Kidney (tissue), 14 donors: Measurements from ENCODE around the gene STUB1. TPM values are rescaled to one million over a fixed set of nuclear protein-coding genes. Genes with fewer than 3 reads are reported as not detected.

Experiments
- DNase-seq, 5 donors: peaks; one replicate each; pipeline ENCODE4 v3.0.0-alpha.2; 2013 to 2020
- FAIRE-seq: peaks from 2 replicates; lab custom pipeline; 2012; peaks lifted over from hg19 to GRCh38; lab: Jason Lieb, UNC
- H3K27ac ChIP-seq, 2 donors: one replicate each; pipeline ENCODE4 v1.7.0; 2013; ENCODE audit warnings: low read depth in 2 of 2, low read length in 2 of 2, inconsistent platforms in 1 of 2
- H3K27me3 ChIP-seq: one replicate; pipeline ENCODE4 v1.7.1; 2013; ENCODE audit warnings: low read length, inconsistent platforms; ENCODE audit not compliant: control insufficient read depth, insufficient read depth
- H3K36me3 ChIP-seq, 3 donors: one replicate each; pipeline versions ENCODE4 v1.7.0 to v1.7.1; 2013; ENCODE audit warnings: low read length in 3 of 3, control low read depth in 1 of 3, inconsistent platforms in 1 of 3; ENCODE audit not compliant: insufficient read depth in 3 of 3, control insufficient read depth in 2 of 3
- H3K4me1 ChIP-seq, 3 donors: one replicate each; pipeline versions ENCODE4 v1.7.0 to v1.7.1; 2013; ENCODE audit warnings: low read length in 3 of 3, inconsistent platforms in 1 of 3, low read depth in 1 of 3; ENCODE audit not compliant: control insufficient read depth in 2 of 3, insufficient read depth in 2 of 3
- H3K4me3 ChIP-seq, 3 donors: one replicate each; pipeline versions ENCODE4 v1.7.0 to v1.8.1; 2013; ENCODE audit warnings: low read length in 3 of 3, control low read depth in 1 of 3, inconsistent platforms in 1 of 3
- H3K9ac ChIP-seq, 3 donors: one replicate each; pipeline versions ENCODE4 v1.7.0 to v1.7.1; 2013; ENCODE audit warnings: low read length in 3 of 3, control low read depth in 1 of 3, inconsistent platforms in 1 of 3
- H3K9me3 ChIP-seq, 3 donors: one replicate each; pipeline versions ENCODE4 v1.7.0 to v1.7.1; 2013; ENCODE audit warnings: low read length in 3 of 3, control low read depth in 1 of 3, inconsistent platforms in 1 of 3; ENCODE audit not compliant: control insufficient read depth in 2 of 3, insufficient read depth in 1 of 3
- CTCF ChIP-seq: IDR thresholded peaks from 3 replicates; pipeline ENCODE4 v1.5.1; 2012; ENCODE audit warnings: mild to moderate bottlenecking, moderate library complexity, borderline replicate concordance; ENCODE audit not compliant: insufficient read depth; ENCODE audit errors: extremely low read depth
- intact Hi-C: fragments of 100-400 bp; cut with DNase I; formaldehyde crosslinking; loops from one replicate; pipeline ENCODE4 v1.11.1; 2022
- polyA plus RNA-seq: library from polyadenylated mRNA; stranded (reverse); fragments of 350-450 nt; fragmentation: Illumina TruSeq; extraction: RNeasy Lipid Tissue Mini Kit (QIAGEN cat#74804); gene quantifications from one replicate; pipeline ENCODE4 v1.2.3, GENCODE V29; 2014; ENCODE audit warnings: low read depth, low replicate concordance; ENCODE audit not compliant: insufficient read depth
- total RNA-seq: library from RNA; stranded (reverse); fragmentation: NEBNext Ultra II Directional; extraction: Animal tissue kit (Norgen Biotek cat#: 25700); gene quantifications from one replicate; pipeline ENCODE4 v1.2.1, GENCODE V29; 2021
- donor health status: control.
- donor health status: control.
- donor health status: control.
- donor health status: control.
- donor health status: control.
- donor health status: DM: yes; HTN: yes; CAD: no.
- donor health status: Normal renal cell carcinoma (clear cell type).

STUB1 gene
- total and polyA plus RNA-seq, 2 donors from 2014 or later: 92.9 to 218 TPM

GRCh38 chr16:726438-727290 is 46.5 kb downstream of the STUB1 start, which contains the start of the genes CCDC78 and HAGHL:
Gene CCDC78 (minus strand): TSS chr16:726443. CDS start chr16:726367, 76 bp downstream.
Gene HAGHL (plus strand): TSS chr16:727106. CDS start chr16:727510, 404 bp downstream.
- Histone ChIP-seq H3K4me3 (peak within 1 kb of the TSS in 2 of 3 donors; percentile 29 to 43), H3K9ac (peak within 1 kb of the TSS in 1 of 3 donors; percentile 19), H3K27ac (no peak within 1 kb of the TSS), H3K27me3 (no peaks in the 10 kb centered on the region), H3K36me3 (no peaks in the 10 kb centered on the region), H3K9me3 (no peaks in the 10 kb centered on the region), H3K4me1 (peaks cover 0 to 13% (median 0%) of the 10 kb centered on the region in 3 donors)
- no peak for TF ChIP-seq CTCF
- peak in 4 of 5 donors; percentile 62 to 91 (median 76) for DNase-seq
- intact Hi-C loops: no loop called here
- FAIRE-seq: no peak

GRCh38 chr16:727291-727977 is 47.2 kb downstream of the STUB1 start:
- no peak for TF ChIP-seq CTCF
- H3K4me1 ChIP-seq: peaks cover 0 to 10% (median 0%) of the 10 kb centered on the region in 3 donors
- intact Hi-C loops: no loop called here
- peak overlapping the region in 1 of 3 donors; percentile 19 for H3K9ac ChIP-seq
- peak overlapping the region in 2 of 3 donors; percentile 29 to 43 for H3K4me3 ChIP-seq
- no peaks in the 10 kb centered on the region for H3K27me3 ChIP-seq
- H3K27ac ChIP-seq: no peak overlapping the region
- no peaks in the 10 kb centered on the region for H3K9me3 ChIP-seq
- no peak for FAIRE-seq
- DNase-seq: peak in 2 of 5 donors; percentile 79 to 83
- no peaks in the 10 kb centered on the region for H3K36me3 ChIP-seq

- DNase-seq (peak; percentile 68 to 93 (median 75)), FAIRE-seq (no peak)
- H3K27me3 ChIP-seq: no peaks in the 10 kb centered on the region
- peaks cover 0 to 10% (median 0%) of the 10 kb centered on the region in 3 donors for H3K4me1 ChIP-seq
- H3K9ac ChIP-seq: no peak overlapping the region
- intact Hi-C loops: no loop called here
- H3K27ac ChIP-seq: no peak overlapping the region
- H3K9me3 ChIP-seq: no peaks in the 10 kb centered on the region
- no peak for TF ChIP-seq CTCF
- H3K4me3 ChIP-seq: no peak overlapping the region
- no peaks in the 10 kb centered on the region for H3K36me3 ChIP-seq
Measured at GRCh38 chr16:728131-728889, 48.1 kb downstream of the STUB1 start.
